Stimulated activated CD4-positive, alpha-beta T cell treated with anti-CD3 and anti-CD28 coated beads, Interleukin-4, amount 100 ng/mL, for 24 hours (primary cell): ENCODE data around the gene PRM2.

Experiments
- DNase-seq: peaks from one replicate; pipeline ENCODE4 v3.0.0-alpha.2; 2020

Gene PRM2

GRCh38 chr16:11283820-11284248 lies 7.6 kb upstream of the PRM2 start:
- DNase-seq = no peak

- no peak for DNase-seq
Observed at GRCh38 chr16:11280616-11281522, 4.6 kb upstream of the PRM2 start, which contains the start of gene PRM1. TSS of gene PRM1 (minus strand) at chr16:11281330. CDS start at chr16:11281238, 92 bp downstream.

DNA sequence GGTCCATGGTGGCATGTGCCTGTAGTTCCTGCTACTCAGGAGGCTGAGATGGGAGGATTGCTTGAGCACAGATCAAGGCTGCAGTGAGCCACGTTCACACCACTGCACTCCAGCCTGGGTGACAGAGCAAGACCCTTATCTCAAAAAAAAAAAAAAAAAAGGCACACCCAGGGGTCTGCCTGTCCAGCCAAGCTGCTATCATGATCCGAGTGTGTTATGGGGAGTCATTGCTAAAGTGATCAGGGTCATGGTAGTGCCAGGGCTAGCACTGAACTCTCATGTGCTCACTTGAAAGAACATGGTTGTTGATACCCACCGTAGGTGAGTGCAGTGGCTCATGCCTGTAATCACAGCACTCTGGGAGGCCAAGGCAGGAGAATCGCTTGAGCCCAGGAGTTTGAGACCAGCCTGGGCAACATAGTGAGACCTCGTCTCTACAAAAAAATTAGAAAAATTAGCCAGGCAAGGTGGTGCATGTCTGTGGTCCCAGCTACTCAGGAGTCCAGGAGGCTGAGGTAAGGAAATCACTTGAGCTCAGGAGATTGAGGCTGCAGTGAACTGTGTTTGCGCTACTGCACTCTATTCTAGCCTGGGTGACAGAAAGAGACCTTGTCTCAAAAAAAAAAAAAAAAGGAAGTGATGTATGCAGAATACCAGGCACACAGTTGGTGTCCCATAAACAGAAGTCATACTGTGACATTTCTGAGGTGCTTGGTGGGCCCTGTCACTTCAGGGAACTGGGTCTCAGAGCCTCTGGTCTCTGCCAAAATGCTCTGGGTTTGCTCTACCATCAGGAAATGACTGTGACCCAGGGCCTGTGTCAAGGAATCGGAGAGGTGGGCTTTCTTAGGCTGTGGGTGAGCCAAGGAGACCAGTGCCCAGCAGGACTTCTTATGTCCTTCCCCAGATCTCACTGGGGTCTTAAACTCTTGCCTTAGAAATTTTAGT lies 2.7 kb upstream of the PRM2 start:
- DNase-seq = no peak

DNA sequence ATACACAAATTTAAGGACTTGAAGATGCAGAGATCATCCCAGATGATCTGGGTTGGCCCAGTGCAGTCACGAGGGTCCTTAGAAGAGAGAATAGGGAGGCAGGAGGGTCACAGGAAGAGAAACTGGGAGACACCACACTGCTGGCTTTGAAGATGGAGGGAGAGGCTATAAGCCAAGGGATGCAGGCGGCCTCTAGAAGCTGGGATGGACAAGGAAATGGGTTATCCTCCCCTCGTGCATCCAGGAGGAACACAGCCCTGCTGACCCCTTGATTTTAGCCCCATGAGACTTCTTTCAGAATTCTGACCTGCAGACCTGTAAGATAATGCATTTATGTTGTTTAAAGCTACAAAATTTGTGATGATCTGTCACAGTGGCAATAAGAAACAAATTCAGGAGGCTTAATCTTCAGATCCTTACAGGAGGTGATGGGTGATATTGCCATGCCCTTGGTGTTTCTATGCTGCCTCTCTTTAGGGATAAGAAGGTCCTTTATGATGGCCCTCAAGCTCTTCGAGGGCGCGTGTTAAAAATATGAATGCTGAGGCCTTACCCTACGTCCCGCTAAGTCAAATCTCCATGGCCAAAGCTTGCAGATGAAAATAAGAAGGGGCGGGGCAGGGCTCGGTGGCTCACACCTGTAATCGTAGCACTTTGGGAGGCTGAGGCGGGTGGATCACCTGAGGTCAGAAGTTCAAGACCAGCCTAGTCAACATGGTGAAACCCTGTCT lies 1.5 kb upstream of the PRM2 start:
- no peak for DNase-seq

- DNase-seq = no peak
Observed at GRCh38 chr16:11276896-11277593, 765 bp upstream of the PRM2 start.

- DNase-seq = no peak
Observed at GRCh38 chr16:11274964-11275363, 1.3 kb downstream of the PRM2 start.

DNA sequence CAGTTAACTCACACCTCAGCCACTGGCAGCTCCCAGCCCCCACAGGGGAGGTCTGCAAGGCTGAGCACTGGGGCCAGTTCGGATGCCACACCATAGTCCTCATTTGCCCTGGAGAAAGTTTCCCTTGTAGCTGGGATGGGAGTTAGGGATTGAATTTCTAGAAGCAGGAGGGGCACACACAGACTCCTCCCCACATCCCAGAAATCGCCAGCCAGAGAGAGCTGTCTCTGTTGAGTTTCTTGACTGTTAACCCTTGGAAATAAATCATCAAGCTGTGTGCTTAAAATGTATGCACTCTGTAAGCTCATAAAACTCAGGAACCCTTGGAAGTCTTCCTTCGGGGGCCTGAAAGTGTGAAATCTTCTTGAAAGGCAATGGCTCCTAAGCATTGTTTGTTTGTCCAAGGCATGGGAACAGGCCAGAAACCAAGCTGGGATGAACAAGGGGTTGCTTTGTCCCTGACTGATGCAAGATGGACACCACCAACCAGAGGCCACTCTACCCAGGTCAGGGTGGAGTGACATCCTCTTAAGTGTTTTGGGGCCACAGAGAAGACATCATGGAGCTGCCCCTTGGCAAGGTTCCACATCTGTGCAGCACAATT lies 2.5 kb downstream of the PRM2 start:
- DNase-seq = no peak

DNA sequence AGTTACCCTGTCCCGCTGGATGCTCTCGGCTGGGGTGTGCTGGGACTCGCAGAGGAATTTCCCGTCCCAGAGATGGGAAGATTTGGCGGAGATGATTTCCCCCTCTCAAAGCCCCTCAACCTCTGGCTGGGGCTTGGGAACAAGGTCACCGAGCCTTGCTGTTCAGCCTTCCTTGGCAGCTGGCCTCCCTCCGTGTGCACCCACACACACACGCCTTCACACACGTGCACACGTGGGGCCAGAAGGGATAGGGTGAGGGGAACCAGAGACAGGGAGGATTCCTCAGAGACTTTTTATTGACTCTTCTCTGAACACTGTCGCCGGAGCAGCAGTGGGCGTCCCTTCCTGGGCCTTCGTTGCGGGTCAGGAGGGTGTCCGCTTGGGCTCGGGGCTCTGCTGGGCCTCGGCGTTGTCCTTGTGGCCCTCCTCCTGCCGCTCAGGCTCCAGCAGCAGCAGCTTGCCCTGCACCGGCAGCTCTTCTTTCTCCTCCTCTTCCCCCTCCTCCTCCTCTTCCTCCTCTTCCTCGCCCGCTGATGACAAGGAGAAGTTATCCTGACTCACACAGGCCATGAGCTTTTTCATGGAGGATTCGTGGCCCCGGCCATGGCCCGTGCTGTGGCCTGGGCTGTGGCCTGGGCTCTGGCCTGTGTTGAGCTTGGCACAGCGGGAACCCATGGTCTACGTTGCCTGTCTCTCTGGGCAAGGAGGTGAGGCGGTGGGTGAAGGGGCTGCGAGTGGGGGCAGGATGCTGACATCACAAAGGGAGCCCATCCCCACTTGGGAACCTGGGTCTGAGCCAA lies 3.2 kb downstream of the PRM2 start, which contains the start of gene PRM3:
PRM3 (minus strand) TSS at position 709 of the 800 bp plus-strand sequence; CDS start at position 675, 34 bp downstream.
- no peak for DNase-seq

DNA sequence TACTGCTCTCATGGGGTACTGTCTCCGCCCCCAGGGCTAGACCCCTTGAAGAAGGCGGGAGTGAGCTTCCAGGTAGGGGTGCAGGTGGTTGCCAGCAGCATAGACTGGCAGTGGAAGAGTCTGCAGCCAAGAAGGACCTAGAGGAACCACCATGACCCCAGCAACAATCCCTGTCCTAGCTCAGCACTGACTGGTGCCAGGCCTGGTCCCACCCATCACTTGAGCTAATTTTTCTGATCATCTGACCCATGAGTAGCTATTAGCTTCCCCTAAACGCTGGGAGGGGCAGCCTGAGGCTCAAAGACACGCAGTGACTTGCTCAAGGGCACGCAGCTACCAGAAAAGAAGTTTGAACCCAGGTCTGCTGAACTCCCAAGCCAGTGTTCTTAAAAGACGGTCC lies 3.8 kb downstream of the PRM2 start:
- no peak for DNase-seq

DNA sequence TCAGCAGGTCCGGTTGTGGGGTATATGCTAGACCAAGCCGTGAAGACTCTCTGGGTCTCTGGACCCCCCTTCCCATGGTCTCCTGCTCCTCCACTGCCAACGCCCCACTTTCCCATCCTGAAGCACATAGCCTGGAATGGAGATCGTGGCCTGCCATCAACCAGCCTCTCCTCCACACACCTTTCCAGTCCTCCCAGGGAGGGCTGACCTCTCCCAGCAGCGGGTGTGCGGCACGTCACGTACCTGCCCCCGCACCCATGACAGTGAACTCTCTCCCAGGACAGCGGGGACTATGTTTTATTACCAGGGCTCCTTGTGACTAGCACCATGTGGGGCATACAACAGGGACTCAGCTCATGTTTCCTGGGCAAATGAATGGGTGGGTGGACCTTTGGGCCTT lies 4.7 kb downstream of the PRM2 start:
- DNase-seq = no peak

- DNase-seq = no peak
Observed at GRCh38 chr16:11270602-11271162, 5.6 kb downstream of the PRM2 start.

DNA sequence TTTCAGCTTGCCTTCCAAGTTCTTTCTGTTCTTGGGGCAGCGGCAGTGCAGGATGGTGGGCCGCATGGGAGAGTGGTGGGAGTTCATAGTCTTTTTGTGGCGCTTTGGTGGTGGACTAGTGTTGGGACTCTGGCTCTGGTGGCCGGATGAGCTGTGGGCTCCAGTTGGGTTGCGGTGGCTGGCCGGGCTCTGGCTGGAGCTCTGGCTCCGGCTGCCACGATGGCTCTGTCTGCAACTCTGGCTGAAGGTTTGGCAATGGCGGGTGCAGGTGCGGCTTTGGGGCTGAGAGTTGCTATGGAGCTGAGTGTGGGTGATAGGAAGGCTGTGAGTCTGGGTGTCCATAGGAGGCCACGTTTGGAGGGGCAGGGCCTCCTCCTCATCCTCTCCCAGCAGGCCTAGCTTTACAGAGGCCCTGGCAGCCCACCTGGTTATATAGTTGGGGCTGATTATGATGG lies 7.3 kb downstream of the PRM2 start, which contains the start of gene TNP2:
TNP2 (minus strand) TSS at position 405 of the 455 bp plus-strand sequence; CDS start at position 342, 63 bp downstream.
- DNase-seq = no peak

DNA sequence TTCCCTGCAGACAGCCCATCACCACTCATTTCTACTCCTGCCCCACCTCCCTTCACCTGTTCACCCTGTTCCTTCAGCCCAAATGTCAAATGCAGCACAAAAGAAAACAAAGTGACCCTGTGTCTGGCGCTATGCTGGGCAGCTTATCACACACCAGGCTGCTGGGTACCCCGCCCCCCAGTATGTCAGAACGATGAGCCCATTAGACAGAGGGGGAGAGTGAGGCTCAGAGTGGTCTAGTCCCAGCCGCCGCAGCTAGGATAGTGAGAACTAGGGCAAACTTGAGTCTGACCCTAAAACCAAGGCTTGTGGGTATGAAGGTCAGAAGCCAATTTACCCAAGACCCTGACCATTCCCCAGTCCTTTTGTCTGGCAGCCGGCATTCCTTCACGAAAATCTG lies 11.2 kb downstream of the PRM2 start:
- DNase-seq = no peak

DNA sequence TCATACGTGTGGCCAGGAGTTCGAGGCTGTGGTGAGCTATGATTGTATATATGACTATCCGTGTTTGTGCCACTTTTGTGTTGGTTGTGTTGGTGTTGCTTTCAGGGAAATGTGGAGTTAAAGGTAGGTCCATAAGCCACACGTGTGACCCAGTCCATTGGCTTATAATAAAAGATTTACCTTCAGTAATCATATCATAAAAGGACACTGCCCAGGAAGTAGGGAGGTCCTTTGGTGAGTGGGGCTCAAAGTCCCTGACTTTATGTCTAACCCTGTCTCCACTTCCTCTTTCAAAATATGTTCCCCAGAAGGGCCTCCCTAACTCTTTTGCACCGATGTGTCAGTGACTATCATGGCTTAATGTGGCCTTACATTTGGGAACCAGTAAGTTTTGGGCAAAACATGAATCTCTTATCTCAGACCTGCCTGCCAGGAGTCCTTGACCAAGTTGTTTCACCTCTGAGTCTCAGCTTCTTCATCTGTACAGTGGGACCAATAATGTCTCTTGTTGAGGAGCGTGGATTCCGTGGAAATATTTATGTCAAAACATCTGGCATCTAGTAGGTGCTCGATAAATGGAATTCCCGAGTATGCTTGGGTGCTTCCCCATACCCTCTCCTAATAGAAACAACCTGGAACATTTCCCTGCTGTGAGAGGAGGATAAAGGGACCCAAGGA lies 12.0 kb downstream of the PRM2 start:
- DNase-seq = no peak

GRCh38 chr16:11263737-11264136 lies 12.5 kb downstream of the PRM2 start:
- DNase-seq = peak; percentile 77

- DNase-seq = no peak
Observed at GRCh38 chr16:11262915-11263314, 13.4 kb downstream of the PRM2 start.

- no peak for DNase-seq
Observed at GRCh38 chr16:11260596-11260966, 15.7 kb downstream of the PRM2 start.

DNA sequence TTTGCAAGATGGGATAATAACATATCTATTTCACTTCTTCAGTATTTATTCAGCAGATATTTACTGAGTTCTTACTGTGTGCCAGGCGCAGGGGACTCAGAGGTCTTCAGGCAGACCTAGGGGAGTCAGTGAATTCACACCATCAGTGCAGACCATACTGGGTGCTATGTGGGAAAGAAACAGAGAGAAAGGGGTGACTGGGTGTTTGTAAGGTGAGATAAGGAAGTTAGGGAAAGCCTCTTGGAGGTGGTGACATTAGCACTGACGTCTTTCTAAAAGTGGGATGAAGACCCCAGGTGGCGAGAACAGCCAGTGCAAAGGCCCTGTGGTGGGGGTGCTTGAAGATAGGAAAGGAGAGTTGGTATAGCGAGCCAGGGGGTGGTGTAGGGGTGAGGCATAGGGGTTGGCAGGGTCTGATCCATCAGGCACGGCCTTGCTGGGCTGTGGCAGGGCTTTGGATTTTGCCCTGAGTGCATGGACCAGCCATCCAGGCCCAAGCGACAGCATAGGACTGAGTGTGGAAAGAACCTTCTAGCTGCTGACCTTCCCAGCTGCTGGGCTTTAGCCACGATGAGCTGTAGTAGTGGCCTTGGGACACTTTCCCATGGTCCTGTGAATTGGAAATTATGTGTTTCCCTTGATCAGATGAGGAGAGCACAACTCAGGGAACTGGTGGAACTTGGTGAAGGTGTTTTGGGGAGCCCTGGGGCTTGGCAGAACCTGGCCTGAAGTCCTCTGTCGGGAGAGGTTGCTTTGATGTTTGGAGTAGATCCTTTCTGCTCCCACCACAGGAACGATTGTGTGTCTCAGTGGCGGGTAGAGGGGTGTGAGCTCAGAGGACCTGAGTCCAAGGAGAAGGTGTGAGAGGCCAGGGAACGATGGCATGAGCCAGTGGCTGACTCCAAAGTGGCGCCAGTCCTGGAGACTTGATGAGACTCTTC lies 16.4 kb downstream of the PRM2 start:
- DNase-seq = no peak
